ENCODE data around the gene GABRP. TPM values are rescaled to one million over a fixed set of nuclear protein-coding genes. Genes with fewer than 3 reads are reported as not detected.

GABRP gene
- total and polyA plus RNA-seq, 2 experiments from 2014 or later: 3.6 to 6.3 TPM

DNA sequence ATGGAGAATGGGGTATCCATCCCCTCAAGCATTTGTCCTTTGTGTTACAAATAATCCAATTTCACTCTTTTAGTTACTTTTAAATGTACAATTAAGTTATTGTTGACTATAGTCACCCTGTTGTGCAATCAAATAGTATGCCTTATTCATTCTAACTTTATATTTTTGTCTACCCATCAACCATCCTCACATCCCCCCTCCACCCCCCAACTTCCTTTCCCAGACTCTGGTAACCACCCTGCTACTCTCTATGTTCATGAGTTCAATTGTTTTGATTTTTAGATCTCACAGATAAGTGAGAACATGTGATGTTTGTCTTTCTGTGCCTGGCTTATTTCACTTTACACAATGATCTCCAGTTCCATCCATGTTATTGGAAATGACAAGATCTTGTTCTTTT is 62.9 kb downstream of the GABRP start:
- ATAC-seq: no peak
- H4K20me1 ChIP-seq (replicated peaks; ENCODE audit: insufficient read depth): no peaks in the 10 kb centered on the region
- H3K4me1 Mint-ChIP-seq: no peaks in the 10 kb centered on the region
- H3K36me3 ChIP-seq (ENCODE audit: insufficient read depth): no peaks in the 10 kb centered on the region
- H3K4me1 ChIP-seq (ENCODE audit: insufficient read depth): no peaks in the 10 kb centered on the region
- H3K27me3 ChIP-seq (ENCODE audit: insufficient read depth): no peaks in the 10 kb centered on the region
- H3K4me2 ChIP-seq: no peak overlapping the region
- H3K4me3 ChIP-seq: no peak overlapping the region
- no peaks in the 10 kb centered on the region for H3K79me2 ChIP-seq (replicated peaks; ENCODE audit: insufficient read depth)
- H3K4me3 Mint-ChIP-seq: no peak overlapping the region
- H3K9me3 Mint-ChIP-seq: no peaks in the 10 kb centered on the region
- no peak overlapping the region for H3K27ac Mint-ChIP-seq
- peaks cover 2% of the 10 kb centered on the region for H3K27me3 Mint-ChIP-seq (ENCODE audit: insufficient read depth, low read depth, poor library complexity)
- no peaks in the 10 kb centered on the region for H3K9me2 ChIP-seq (ENCODE audit: insufficient read depth)
- H3K36me3 Mint-ChIP-seq (ENCODE audit: low read depth): no peaks in the 10 kb centered on the region
- no peak overlapping the region for H3K27ac ChIP-seq (ENCODE audit: low read depth)
- no peaks in the 10 kb centered on the region for H3F3A ChIP-seq (replicated peaks; ENCODE audit: low read depth)
- TF ChIP-seq ZNF462 (CRISPR knock-in tag; IDR thresholded peaks at IDR 0.05): no peak
- TF ChIP-seq STAT1 (IDR thresholded peaks at IDR 0.05; ENCODE audit: unreplicated experiment): no peak
- no peak for TF ChIP-seq NANOG (IDR thresholded peaks at IDR 0.05; ENCODE audit: borderline replicate concordance)
- TF ChIP-seq ZNF331 (CRISPR knock-in tag; IDR thresholded peaks at IDR 0.05; ENCODE audit: low read depth): no peak
- TF ChIP-seq ZNF114 (CRISPR knock-in tag; IDR thresholded peaks at IDR 0.05): no peak
- TF ChIP-seq POLR2AphosphoS5 (IDR thresholded peaks at IDR 0.05; ENCODE audit: low read depth): no peak
- TF ChIP-seq, protein P1, sequence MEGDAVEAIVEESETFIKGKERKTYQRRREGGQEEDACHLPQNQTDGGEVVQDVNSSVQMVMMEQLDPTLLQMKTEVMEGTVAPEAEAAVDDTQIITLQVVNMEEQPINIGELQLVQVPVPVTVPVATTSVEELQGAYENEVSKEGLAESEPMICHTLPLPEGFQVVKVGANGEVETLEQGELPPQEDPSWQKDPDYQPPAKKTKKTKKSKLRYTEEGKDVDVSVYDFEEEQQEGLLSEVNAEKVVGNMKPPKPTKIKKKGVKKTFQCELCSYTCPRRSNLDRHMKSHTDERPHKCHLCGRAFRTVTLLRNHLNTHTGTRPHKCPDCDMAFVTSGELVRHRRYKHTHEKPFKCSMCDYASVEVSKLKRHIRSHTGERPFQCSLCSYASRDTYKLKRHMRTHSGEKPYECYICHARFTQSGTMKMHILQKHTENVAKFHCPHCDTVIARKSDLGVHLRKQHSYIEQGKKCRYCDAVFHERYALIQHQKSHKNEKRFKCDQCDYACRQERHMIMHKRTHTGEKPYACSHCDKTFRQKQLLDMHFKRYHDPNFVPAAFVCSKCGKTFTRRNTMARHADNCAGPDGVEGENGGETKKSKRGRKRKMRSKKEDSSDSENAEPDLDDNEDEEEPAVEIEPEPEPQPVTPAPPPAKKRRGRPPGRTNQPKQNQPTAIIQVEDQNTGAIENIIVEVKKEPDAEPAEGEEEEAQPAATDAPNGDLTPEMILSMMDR (conservative IDR thresholded peaks at IDR 0.05; ENCODE audit: low read depth in 2 of 2): no peak
- TF ChIP-seq EZH2 (IDR thresholded peaks at IDR 0.05; ENCODE audit: low read depth, unreplicated experiment): no peak
- TF ChIP-seq JUNB (IDR thresholded peaks at IDR 0.05; ENCODE audit: unreplicated experiment): no peak
- no peak for TF ChIP-seq REST (IDR thresholded peaks at IDR 0.05; ENCODE audit: unreplicated experiment)
- no peak for TF ChIP-seq CREB1 (CRISPR knock-in tag; IDR thresholded peaks at IDR 0.05; ENCODE audit: low read depth)
- TF ChIP-seq, protein P2, sequence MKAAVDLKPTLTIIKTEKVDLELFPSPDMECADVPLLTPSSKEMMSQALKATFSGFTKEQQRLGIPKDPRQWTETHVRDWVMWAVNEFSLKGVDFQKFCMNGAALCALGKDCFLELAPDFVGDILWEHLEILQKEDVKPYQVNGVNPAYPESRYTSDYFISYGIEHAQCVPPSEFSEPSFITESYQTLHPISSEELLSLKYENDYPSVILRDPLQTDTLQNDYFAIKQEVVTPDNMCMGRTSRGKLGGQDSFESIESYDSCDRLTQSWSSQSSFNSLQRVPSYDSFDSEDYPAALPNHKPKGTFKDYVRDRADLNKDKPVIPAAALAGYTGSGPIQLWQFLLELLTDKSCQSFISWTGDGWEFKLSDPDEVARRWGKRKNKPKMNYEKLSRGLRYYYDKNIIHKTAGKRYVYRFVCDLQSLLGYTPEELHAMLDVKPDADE (IDR thresholded peaks at IDR 0.05): no peak
- TF ChIP-seq EZH2phosphoT487 (IDR thresholded peaks at IDR 0.05; ENCODE audit: unreplicated experiment): no peak
- DNase-seq (ENCODE audit: low spot score): no peak
- peak overlapping the region; percentile 39; the same call in 1 of the 2 replicates for H2AFZ ChIP-seq

Data from GM23338 (cell line).